Thoracic aorta (tissue), 2 donors: ENCODE data around the gene SMARCB1. TPM values are rescaled to one million over a fixed set of nuclear protein-coding genes. Genes with fewer than 3 reads are reported as not detected.

ENCODE experiments used
- ATAC-seq: fragments of 150-250 bp; one replicate; pipeline ENCODE4 v1.8.0; 2017; ENCODE audit warnings: low read depth; ENCODE audit not compliant: insufficient number of reproducible peaks, low FRiP score
- DNase-seq: peaks from one replicate; pipeline ENCODE4 v3.0.0-alpha.2; 2020; ENCODE audit warnings: low spot score
- H3K27ac ChIP-seq, 2 donors: fragments of 200-600 bp; sonication (generic); 1 replicate in 1 of 2; 2 replicates in 1 of 2; pipeline ENCODE4 v1.5.1; 2016; ENCODE audit warnings: mild to moderate bottlenecking in 2 of 2, moderate library complexity in 2 of 2
- H3K27me3 ChIP-seq: fragments of 200-600 bp; sonication (generic); replicated peaks from 2 replicates; pipeline ENCODE4 v1.6.0; 2016; ENCODE audit warnings: mild to moderate bottlenecking; ENCODE audit not compliant: insufficient read depth
- H3K36me3 ChIP-seq: fragments of 200-600 bp; sonication (generic); one replicate; pipeline ENCODE4 v1.5.1; 2016
- H3K4me1 ChIP-seq, 2 donors: fragments of 200-600 bp; sonication (generic); 1 replicate in 1 of 2; 2 replicates in 1 of 2; pipeline versions ENCODE4 v1.5.1 to v1.6.0; 2016; ENCODE audit warnings: low read depth in 2 of 2, mild to moderate bottlenecking in 1 of 2; ENCODE audit not compliant: control insufficient read depth in 1 of 2
- H3K4me3 ChIP-seq: fragments of 200-600 bp; sonication (generic); 2 replicates; pipeline ENCODE4 v1.5.1; 2016; ENCODE audit warnings: mild to moderate bottlenecking
- H3K9me3 ChIP-seq: fragments of 200-600 bp; sonication (generic); 2 replicates; pipeline ENCODE4 v1.5.1; 2016
- total RNA-seq, 2 donors: library from RNA; depleted of rRNA; stranded (reverse); fragments of >200 nt; gene quantifications; one replicate each; pipeline versions ENCODE4 v1.1.0 to v1.2.3, GENCODE V29; 2016
- TF ChIP-seq, protein P1 (sequence below): fragments of 200-600 bp; sonication (generic); IDR thresholded peaks from one replicate; pipeline ENCODE4 v1.5.1; 2019; ENCODE audit warnings: antibody characterized with exemption

Gene SMARCB1
- total RNA-seq, 2 donors from 2014 or later: 43.5 to 50.0 TPM

DNA sequence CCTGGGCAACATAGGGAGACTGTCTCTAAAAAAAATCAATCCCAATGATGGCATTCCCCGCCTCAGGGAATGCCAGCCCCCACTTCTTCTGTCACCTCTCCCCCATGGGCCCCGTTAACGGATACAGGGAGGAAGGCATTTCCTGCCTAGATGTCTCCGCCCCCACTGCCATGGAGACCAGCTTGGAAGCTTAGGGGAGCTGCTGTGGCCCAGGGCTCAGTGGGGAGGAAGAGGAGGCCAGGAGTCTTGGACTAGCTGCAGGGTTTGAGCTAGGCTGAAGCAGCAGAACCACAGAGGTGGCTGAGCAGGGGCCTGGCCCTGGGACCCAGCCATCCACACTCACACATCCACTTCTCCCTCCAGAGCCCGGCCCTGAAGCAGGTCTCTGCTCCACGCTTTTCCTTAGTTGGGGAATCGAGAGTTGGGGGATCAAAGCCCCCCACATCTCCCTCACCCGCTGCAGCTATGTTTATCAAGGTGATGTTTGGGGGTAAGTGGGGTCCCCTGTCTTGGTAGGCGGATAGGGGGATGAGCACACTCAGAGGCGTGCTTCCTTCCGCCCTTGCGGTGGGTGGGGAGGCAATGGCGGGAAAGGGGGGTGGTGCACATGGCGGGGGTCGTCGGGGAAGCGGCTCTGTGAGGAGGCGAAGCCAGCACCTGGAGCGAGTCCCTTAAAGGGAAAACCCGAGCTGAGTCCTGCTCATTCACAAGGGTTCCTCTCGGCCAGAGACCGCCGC is 23.8 kb upstream of the SMARCB1 start, which contains the start of gene C22orf15:
Gene C22orf15 (plus strand): TSS at position 149 of the 737 bp plus-strand sequence. CDS start 317 bp downstream, at position 466.
- no peak for DNase-seq
- Histone ChIP-seq H3K4me3 (peak within 1 kb of the TSS; percentile 67), H3K4me1 (peaks cover 8 to 28% of the 10 kb centered on the region in 2 donors), H3K36me3 (no peaks in the 10 kb centered on the region), H3K27me3 (no peaks in the 10 kb centered on the region), H3K27ac (no peak within 1 kb of the TSS), H3K9me3 (no peaks in the 10 kb centered on the region)
- ATAC-seq: no peak
- TF ChIP-seq, protein P1, sequence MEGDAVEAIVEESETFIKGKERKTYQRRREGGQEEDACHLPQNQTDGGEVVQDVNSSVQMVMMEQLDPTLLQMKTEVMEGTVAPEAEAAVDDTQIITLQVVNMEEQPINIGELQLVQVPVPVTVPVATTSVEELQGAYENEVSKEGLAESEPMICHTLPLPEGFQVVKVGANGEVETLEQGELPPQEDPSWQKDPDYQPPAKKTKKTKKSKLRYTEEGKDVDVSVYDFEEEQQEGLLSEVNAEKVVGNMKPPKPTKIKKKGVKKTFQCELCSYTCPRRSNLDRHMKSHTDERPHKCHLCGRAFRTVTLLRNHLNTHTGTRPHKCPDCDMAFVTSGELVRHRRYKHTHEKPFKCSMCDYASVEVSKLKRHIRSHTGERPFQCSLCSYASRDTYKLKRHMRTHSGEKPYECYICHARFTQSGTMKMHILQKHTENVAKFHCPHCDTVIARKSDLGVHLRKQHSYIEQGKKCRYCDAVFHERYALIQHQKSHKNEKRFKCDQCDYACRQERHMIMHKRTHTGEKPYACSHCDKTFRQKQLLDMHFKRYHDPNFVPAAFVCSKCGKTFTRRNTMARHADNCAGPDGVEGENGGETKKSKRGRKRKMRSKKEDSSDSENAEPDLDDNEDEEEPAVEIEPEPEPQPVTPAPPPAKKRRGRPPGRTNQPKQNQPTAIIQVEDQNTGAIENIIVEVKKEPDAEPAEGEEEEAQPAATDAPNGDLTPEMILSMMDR: no peak

DNA sequence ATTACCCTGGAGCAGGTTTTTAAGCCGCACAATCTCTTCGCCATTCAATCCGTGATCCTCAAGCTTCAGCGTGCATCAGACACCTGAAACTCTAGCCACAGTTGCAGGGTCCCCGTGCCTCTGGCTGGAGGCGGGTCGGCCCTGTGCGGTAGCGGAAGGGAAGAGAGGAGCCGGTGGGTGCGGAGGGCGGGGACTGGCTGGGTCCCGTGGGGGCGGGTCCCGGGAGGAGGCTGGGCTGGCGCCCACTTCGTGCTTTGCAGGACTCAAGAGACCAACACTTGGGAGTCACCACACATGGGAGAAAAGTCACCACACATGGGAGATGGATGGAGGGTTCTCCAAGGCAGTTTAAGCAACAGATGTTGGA is 23.2 kb upstream of the SMARCB1 start:
- TF ChIP-seq, protein P1: no peak
- Histone ChIP-seq H3K4me3 (peak overlapping the region; percentile 67), H3K36me3 (no peaks in the 10 kb centered on the region), H3K4me1 (peaks cover 8 to 31% of the 10 kb centered on the region in 2 donors), H3K9me3 (no peaks in the 10 kb centered on the region), H3K27me3 (no peaks in the 10 kb centered on the region), H3K27ac (no peak overlapping the region)
- ATAC-seq: no peak
- no peak for DNase-seq

DNA sequence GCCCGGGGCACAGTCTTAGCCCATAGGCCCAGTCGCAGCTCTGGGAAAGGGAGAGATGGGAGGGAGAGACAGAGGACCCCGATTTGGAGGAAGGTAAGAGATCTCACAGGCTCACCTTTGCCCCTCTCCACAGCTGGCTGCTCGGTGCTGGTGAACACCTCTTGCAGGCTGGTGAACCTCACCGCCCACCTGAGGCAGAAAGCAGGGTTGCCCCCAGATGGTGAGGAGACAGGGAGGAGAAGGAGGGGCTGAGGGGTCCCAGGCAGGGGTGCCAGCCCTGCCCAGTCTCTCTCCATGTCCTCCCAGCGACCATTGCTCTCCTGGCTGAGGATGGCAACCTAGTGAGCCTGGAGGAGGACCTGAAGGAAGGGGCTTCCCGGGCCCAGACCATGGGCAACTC is 22.8 kb upstream of the SMARCB1 start:
- Histone ChIP-seq H3K9me3 (no peaks in the 10 kb centered on the region), H3K4me3 (peak overlapping the region; percentile 67), H3K27me3 (no peaks in the 10 kb centered on the region), H3K27ac (no peak overlapping the region), H3K4me1 (peaks cover 8 to 35% of the 10 kb centered on the region in 2 donors), H3K36me3 (no peaks in the 10 kb centered on the region)
- ATAC-seq (no peak), DNase-seq (no peak)
- TF ChIP-seq, protein P1: no peak

DNA sequence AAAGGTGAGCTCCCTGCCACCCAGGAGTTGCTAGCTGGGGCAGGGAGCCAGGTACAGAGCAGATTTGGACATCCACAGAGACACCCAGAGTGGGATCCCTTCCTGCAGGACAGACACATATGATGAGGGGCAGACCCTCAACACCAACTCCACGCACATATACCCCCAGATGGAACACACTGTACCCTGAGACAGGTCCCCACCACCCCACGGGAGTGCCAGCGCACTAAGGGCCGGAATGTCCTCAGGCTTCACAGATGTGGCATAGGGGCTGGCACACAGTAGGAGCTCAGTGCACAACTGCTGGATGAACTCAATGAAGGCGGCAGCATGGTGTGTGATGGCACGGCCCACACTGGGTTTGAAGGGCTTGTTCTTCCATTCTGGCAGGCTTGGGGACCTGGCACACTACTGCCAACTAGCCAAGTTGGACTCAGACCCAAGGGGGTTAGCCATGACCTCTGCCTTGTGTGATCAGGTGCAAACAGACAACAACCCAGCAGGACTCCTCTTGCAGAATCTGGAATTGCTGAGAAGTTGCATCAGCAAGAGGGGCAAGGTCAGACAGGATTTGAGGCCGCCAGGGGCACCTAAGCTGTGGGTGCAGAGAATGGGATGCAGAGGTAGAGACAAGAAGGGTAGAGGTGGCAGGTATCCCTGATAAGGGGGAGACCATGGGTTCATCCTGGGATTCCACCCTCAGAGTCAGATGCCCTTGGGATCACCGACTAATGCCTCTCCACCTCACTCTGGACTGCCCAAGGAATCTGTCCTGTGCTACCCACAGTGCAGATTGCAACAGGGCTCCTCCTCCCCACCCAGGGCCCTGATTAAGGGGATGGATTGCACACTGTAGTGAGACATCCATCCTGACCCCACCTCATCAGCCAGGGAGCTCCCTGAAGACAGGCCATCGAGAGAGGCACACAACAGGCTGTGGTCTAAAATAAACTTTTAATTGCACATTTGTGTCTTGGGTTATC is 21.6 kb upstream of the SMARCB1 start:
- Histone ChIP-seq H3K27me3 (no peaks in the 10 kb centered on the region), H3K27ac (no peak overlapping the region), H3K36me3 (no peaks in the 10 kb centered on the region), H3K4me1 (peaks cover 8 to 38% of the 10 kb centered on the region in 2 donors), H3K9me3 (no peaks in the 10 kb centered on the region), H3K4me3 (no peak overlapping the region)
- ATAC-seq (no peak), DNase-seq (no peak)
- TF ChIP-seq, protein P1: no peak

DNA sequence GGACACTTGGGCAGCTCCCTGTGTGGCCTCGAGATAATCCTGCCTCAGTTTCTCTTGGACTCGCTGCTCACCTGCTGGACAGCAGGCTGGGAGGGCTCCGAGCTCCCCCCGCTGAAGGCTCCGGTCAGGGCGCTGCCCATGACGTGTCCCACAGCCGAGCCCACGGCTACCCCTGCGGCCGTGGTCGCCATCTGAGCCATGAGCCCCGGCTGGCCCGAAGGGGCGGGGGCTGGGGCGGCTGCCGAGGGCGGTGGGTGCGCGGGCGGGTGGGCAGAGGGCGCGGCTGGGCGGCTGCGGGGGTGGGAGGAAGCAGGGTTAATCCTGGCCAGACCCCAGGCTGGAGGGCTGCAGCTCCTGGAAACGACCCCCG is 19.5 kb upstream of the SMARCB1 start:
- peak overlapping the region in 1 of 2 donors; percentile 59 for H3K27ac ChIP-seq
- H3K27me3 ChIP-seq: no peaks in the 10 kb centered on the region
- H3K4me1 ChIP-seq: peaks cover 9 to 48% of the 10 kb centered on the region in 2 donors
- TF ChIP-seq, protein P1: no peak
- no peaks in the 10 kb centered on the region for H3K9me3 ChIP-seq
- no peaks in the 10 kb centered on the region for H3K36me3 ChIP-seq
- peak overlapping the region; percentile 95 for H3K4me3 ChIP-seq
- DNase-seq (no peak), ATAC-seq (no peak)
